GM15510 (cell line): ENCODE measurements around the gene MPV17.

Experiments used
- POLR2A ChIP-seq: IDR thresholded peaks from 3 replicates; pipeline ENCODE4 v1.6.1; 2011; ENCODE audit warnings: borderline replicate concordance; ENCODE audit not compliant: insufficient read length; ENCODE audit errors: extremely low read depth

MPV17 gene

GRCh38 chr2:27322766-27323595 is at the start of gene MPV17:
TSS of gene MPV17 (minus strand) at chr2:27323097. CDS start at chr2:27322517, 580 bp downstream.
- TF ChIP-seq POLR2A = peak; percentile 93

GRCh38 chr2:27370816-27371620 is 48.1 kb upstream of the MPV17 start:
- peak; percentile 46 for TF ChIP-seq POLR2A

- TF ChIP-seq POLR2A = peak; percentile 81
Observed at GRCh38 chr2:27370026-27370815, 47.3 kb upstream of the MPV17 start, which contains the start of the genes EIF2B4 and SNX17. TSS of gene EIF2B4 (minus strand) at chr2:27370338. CDS start at chr2:27370314, 24 bp downstream. TSS of gene SNX17 (plus strand) at chr2:27370616. CDS start at chr2:27370744, 128 bp downstream.

- no peak for TF ChIP-seq POLR2A
Observed at GRCh38 chr2:27369471-27370025, 46.7 kb upstream of the MPV17 start.

- no peak for TF ChIP-seq POLR2A
Observed at GRCh38 chr2:27363933-27364332, 41.0 kb upstream of the MPV17 start.

GRCh38 chr2:27362678-27363420 is 40.0 kb upstream of the MPV17 start:
- TF ChIP-seq POLR2A = no peak

- peak; percentile 53 for TF ChIP-seq POLR2A
Observed at GRCh38 chr2:27356382-27357181, 33.7 kb upstream of the MPV17 start, which contains the start of gene GTF3C2. TSS of gene GTF3C2 (minus strand) at chr2:27356764. CDS start at chr2:27343554, 13,210 bp downstream.

- TF ChIP-seq POLR2A = no peak
Observed at GRCh38 chr2:27356056-27356381, 33.1 kb upstream of the MPV17 start.

GRCh38 chr2:27354597-27354927 is 31.7 kb upstream of the MPV17 start:
- no peak for TF ChIP-seq POLR2A

GRCh38 chr2:27353762-27354596 is 31.1 kb upstream of the MPV17 start:
- no peak for TF ChIP-seq POLR2A

GRCh38 chr2:27351802-27352598 is 29.1 kb upstream of the MPV17 start:
- no peak for TF ChIP-seq POLR2A

GRCh38 chr2:27350106-27350693 is 27.3 kb upstream of the MPV17 start:
- TF ChIP-seq POLR2A = no peak

GRCh38 chr2:27347641-27348040 is 24.7 kb upstream of the MPV17 start:
- no peak for TF ChIP-seq POLR2A
